ENCODE data around the gene CTXN3. TPM values are rescaled to one million over a fixed set of nuclear protein-coding genes. Genes with fewer than 3 reads are reported as not detected.
A peak's percentile ranks its signal among the peaks of the same experiment; 100 is the strongest.

The CTXN3 gene
- polyA plus RNA-seq, 6 donors from 2014 or later, result not detected

DNA sequence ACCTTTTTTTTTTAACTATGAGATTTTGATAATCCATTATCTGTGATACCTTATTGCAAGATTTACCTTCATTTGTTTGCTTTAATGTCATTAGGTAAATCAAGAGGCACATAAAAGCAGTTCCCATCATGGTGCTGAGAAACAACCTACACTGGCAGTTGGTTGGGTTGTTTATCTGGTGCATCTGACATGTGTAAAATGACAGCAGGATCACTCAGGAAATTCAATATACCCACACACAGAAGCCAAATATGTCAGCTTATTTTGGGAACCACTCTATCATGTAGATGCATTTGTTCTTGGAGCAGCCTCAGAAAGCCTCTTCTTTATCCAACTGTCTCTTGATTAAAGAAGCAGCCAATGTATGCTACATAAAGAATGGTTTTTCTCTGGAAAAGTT is 46.5 kb downstream of the CTXN3 start:
- H3K27me3 Mint-ChIP-seq, result no peaks in the 10 kb centered on the region
- H3K9me3 Mint-ChIP-seq, result peaks cover 0 to 5% (median 0%) of the 10 kb centered on the region in 7 donors
- no peak overlapping the region for H3K27ac Mint-ChIP-seq
- H3K36me3 Mint-ChIP-seq, result no peaks in the 10 kb centered on the region
- H3K4me1 Mint-ChIP-seq, result no peaks in the 10 kb centered on the region
- ATAC-seq (ENCODE audit: low read depth in 2 of 2) (no peak), DNase-seq (no peak)
- H3K4me3 Mint-ChIP-seq, result no peak overlapping the region

- Mint-ChIP-seq H3K27ac (no peak overlapping the region), H3K4me3 (no peak overlapping the region), H3K27me3 (peaks cover 0 to 4% (median 0%) of the 10 kb centered on the region in 3 donors), H3K4me1 (no peaks in the 10 kb centered on the region), H3K36me3 (no peaks in the 10 kb centered on the region), H3K9me3 (no peaks in the 10 kb centered on the region)
- ATAC-seq (ENCODE audit: low read depth in 2 of 2) (no peak), DNase-seq (no peak)
Observed at GRCh38 chr5:127696683-127697082, 47.8 kb downstream of the CTXN3 start.

- ATAC-seq (ENCODE audit: low read depth in 2 of 2) (no peak), DNase-seq (no peak)
- H3K27me3 Mint-ChIP-seq, result peaks cover 0 to 4% (median 0%) of the 10 kb centered on the region in 3 donors
- H3K4me3 Mint-ChIP-seq, result no peak overlapping the region
- H3K36me3 Mint-ChIP-seq, result no peaks in the 10 kb centered on the region
- no peaks in the 10 kb centered on the region for H3K9me3 Mint-ChIP-seq
- H3K4me1 Mint-ChIP-seq, result no peaks in the 10 kb centered on the region
- H3K27ac Mint-ChIP-seq, result no peak overlapping the region
Observed at GRCh38 chr5:127697894-127698600, 49.2 kb downstream of the CTXN3 start.

DNA sequence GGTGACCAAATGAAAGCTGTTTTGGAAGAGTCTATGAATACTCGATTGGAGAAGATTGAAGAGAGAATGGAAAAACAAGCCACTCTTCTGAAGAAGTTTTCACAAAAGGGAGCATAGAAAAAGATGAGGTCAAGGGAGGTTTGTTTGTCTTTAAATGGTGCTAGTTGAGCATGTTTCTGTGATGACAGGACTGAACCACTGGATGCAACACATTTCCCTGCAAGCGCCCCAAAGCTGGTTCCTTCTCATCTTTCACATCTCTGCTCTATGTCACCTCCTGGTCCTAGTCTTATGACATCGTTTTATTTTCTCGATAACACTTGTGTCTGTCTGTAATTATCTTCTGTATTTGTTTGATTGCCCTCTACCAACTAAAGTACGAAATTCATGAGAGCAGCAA is 50.5 kb downstream of the CTXN3 start:
- H3K4me3 Mint-ChIP-seq, result no peak overlapping the region

DNA sequence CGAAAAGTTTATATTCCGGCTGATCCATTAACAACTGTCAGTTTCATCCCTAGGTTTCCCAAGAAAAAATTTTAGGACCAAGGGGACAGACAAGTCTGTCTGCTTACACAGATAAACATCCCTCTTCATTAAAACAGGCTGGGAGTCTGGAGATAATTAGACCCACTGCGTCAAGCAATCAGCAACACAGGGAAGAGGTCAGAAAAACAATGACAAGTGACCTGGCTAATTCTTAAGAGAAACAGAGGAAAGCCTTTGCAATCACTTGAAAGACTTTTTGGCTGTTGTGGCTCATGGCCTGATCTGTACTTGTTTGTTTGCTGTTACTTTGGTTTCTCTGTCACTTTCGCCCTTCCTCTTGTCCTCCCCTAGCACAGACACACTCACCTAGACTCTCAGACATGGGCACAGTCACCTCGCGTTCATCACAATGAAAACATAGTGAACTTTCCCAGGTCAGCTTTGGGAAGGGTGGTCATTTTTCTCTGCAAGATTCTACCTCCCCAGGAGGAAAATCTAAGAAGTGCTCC is 51.4 kb downstream of the CTXN3 start:
- H3K27me3 Mint-ChIP-seq, result peaks cover 0 to 4% (median 2%) of the 10 kb centered on the region in 3 donors
- ATAC-seq (ENCODE audit: low read depth in 2 of 2), result no peak

More for the DNA sequence above, 50.5 kb downstream of the CTXN3 start:
- H3K9me3 Mint-ChIP-seq, result no peaks in the 10 kb centered on the region
- H3K27ac Mint-ChIP-seq, result no peak overlapping the region
- no peaks in the 10 kb centered on the region for H3K4me1 Mint-ChIP-seq
- no peaks in the 10 kb centered on the region for H3K36me3 Mint-ChIP-seq
- peaks cover 0 to 4% (median 0%) of the 10 kb centered on the region in 3 donors for H3K27me3 Mint-ChIP-seq
- no peak for DNase-seq
- no peak for ATAC-seq (ENCODE audit: low read depth in 2 of 2)

GRCh38 chr5:127702434-127702833 is 53.6 kb downstream of the CTXN3 start:
- Mint-ChIP-seq H3K36me3 (no peaks in the 10 kb centered on the region), H3K4me3 (no peak overlapping the region), H3K4me1 (no peaks in the 10 kb centered on the region), H3K9me3 (no peaks in the 10 kb centered on the region), H3K27ac (no peak overlapping the region), H3K27me3 (peaks cover 0 to 9% (median 4%) of the 10 kb centered on the region in 3 donors)
- DNase-seq, result no peak
- no peak for ATAC-seq (ENCODE audit: low read depth in 2 of 2)

More for the DNA sequence above, 51.4 kb downstream of the CTXN3 start:
- Mint-ChIP-seq H3K9me3 (no peaks in the 10 kb centered on the region), H3K27ac (no peak overlapping the region), H3K4me3 (no peak overlapping the region), H3K4me1 (no peaks in the 10 kb centered on the region), H3K36me3 (no peaks in the 10 kb centered on the region)
- no peak for DNase-seq

DNA sequence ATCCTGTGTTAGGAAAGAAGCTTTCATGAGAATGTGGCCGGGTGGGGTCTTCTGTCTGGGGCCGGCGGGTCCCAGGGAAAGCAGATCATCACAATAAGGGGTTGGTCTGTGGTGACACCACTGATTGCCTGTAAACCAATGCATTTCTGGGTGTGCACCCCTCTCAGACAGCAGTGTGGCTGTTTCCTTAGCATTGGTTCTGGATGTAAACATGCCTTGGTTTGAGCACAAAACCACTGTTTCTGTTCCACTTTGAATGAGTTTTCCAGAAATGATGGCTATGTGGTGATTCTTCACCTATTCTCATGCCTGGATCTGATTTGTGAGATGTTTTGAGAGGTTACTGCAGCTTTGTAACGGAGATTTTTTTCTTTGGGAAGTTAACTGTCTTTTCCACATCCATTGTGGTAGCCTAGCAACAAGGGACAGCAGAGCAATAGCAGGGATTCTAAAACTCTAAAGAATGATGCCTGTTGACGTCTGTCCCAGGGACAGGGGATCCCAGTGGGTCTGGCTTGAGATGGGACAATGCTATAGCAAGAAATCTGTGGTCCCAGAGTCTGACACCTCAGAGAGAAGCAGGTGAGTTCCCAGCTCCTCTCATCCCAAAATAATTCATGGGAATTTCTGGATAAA is 54.2 kb downstream of the CTXN3 start, which contains the start of gene CCDC192:
CCDC192 (plus strand) TSS at position 466 of the 636 bp plus-strand sequence; CDS start at position 521, 55 bp downstream.
- peaks cover 0 to 9% (median 4%) of the 10 kb centered on the region in 3 donors for H3K27me3 Mint-ChIP-seq
- no peak within 1 kb of the TSS for H3K4me3 Mint-ChIP-seq
- ATAC-seq (ENCODE audit: low read depth in 2 of 2) (no peak), DNase-seq (no peak)
- H3K27ac Mint-ChIP-seq, result no peak within 1 kb of the TSS
- no peaks in the 10 kb centered on the region for H3K9me3 Mint-ChIP-seq
- no peaks in the 10 kb centered on the region for H3K4me1 Mint-ChIP-seq
- no peaks in the 10 kb centered on the region for H3K36me3 Mint-ChIP-seq

- ATAC-seq (ENCODE audit: low read depth in 2 of 2), result no peak
Observed at GRCh38 chr5:127705120-127705892, 56.4 kb downstream of the CTXN3 start.

DNA sequence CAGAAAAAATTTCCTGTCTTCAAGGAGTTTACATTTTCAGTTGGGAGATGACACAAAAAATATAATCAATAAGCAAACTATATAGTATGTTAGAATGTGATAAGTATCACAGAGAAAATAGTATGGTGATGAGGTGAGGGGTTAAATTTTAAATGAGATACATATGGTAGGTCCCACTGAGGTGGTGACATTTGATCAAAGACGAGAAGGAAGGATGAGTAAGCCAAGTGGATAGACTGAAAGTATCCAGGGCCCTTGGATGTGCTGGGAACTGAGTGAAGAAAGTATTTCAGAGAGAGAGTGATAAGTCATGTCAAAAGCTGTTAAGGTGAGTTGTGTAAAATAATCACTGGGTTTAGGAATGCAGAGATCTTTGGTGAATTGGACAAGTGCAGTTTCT is 57.8 kb downstream of the CTXN3 start:
- no peak for ATAC-seq (ENCODE audit: low read depth in 2 of 2)
- H3K36me3 Mint-ChIP-seq, result no peaks in the 10 kb centered on the region
- no peaks in the 10 kb centered on the region for H3K4me1 Mint-ChIP-seq
- peaks cover 0 to 9% (median 0%) of the 10 kb centered on the region in 3 donors for H3K27me3 Mint-ChIP-seq
- H3K27ac Mint-ChIP-seq, result peak overlapping the region in 1 of 6 donors; percentile 10
- DNase-seq, result no peak
- no peaks in the 10 kb centered on the region for H3K9me3 Mint-ChIP-seq
- H3K4me3 Mint-ChIP-seq, result no peak overlapping the region

More at GRCh38 chr5:127705120-127705892, 56.4 kb downstream of the CTXN3 start:
- H3K9me3 Mint-ChIP-seq, result no peaks in the 10 kb centered on the region
- H3K36me3 Mint-ChIP-seq, result no peaks in the 10 kb centered on the region
- no peak for DNase-seq
- peaks cover 0 to 9% (median 4%) of the 10 kb centered on the region in 3 donors for H3K27me3 Mint-ChIP-seq
- no peaks in the 10 kb centered on the region for H3K4me1 Mint-ChIP-seq
- H3K27ac Mint-ChIP-seq, result no peak overlapping the region
- H3K4me3 Mint-ChIP-seq, result no peak overlapping the region

GRCh38 chr5:127707209-127707608 is 58.3 kb downstream of the CTXN3 start:
- DNase-seq, result no peak
- ATAC-seq (ENCODE audit: low read depth in 2 of 2), result no peak
- Mint-ChIP-seq H3K4me1 (no peaks in the 10 kb centered on the region), H3K9me3 (no peaks in the 10 kb centered on the region), H3K4me3 (no peak overlapping the region), H3K36me3 (no peaks in the 10 kb centered on the region), H3K27me3 (peaks cover 0 to 9% (median 0%) of the 10 kb centered on the region in 3 donors), H3K27ac (no peak overlapping the region)

Other genes starting within 250 kb of the CTXN3 start
- 10 to 100 TPM; 25.5 to 36.4 (median 30.7) TPM for gene PRRC1, start 131.4 kb upstream of the CTXN3 start, polyA plus RNA-seq (ENCODE audit: low read depth in 6 of 6)
- gene CCDC192, start 54.3 kb downstream of the CTXN3 start, polyA plus RNA-seq (ENCODE audit: low read depth in 6 of 6), result not detected